HCT116 (cell line): ENCODE data around the gene COG5. TPM values are rescaled to one million over a fixed set of nuclear protein-coding genes. Genes with fewer than 3 reads are reported as not detected.

Experiments
- ATAC-seq: fragments of 200-7000 bp; cut with Tn5 transposase; 2 replicates; pipeline ENCODE4 v1.9.1; 2020; ENCODE audit warnings: mild to moderate bottlenecking, moderate library complexity
- BruUV-seq: library from RNA; stranded (reverse); fragments of 400-500 nt; replicated peaks from 2 replicates; lab custom pipeline; 2021; lab: Mats Ljungman, UMichigan
- CTCF ChIA-PET: fragments of 300-600 bp; sonication (Branson Sonifier 250); formaldehyde crosslinking; loops from one replicate; lab custom pipeline; 2021; ENCODE audit warnings: antibody characterized with exemption; lab: Charles Lee
- POLR2A ChIA-PET: fragments of 300-600, 350-600 bp; sonication (Branson Sonifier 250); formaldehyde crosslinking; loops from one replicate; lab custom pipeline; 2021; ENCODE audit warnings: antibody characterized with exemption; lab: Charles Lee
- RAD21 ChIA-PET, 2 experiments: fragments of 300-600 bp; sonication (Branson Sonifier 250); formaldehyde crosslinking; loops; one replicate each; lab custom pipeline; 2023; ENCODE audit warnings: low total read pairs in 2 of 2; ENCODE audit not compliant: uncharacterized antibody in 2 of 2, unreplicated experiment in 2 of 2, low non-redundant PET in 1 of 2; lab: Charles Lee
- DNase-seq: peaks from one replicate; pipeline ENCODE4 v3.0.0-alpha.2; 2010; ENCODE audit warnings: low read depth, low spot score
- H2AFZ ChIP-seq: fragments of 200-600 bp; shearing (Covaris generic), sonication (generic); 2 replicates; pipeline ENCODE4 v1.6.1; 2017; ENCODE audit warnings: low read depth, mixed run types, mixed read lengths, antibody characterized with exemption, low read length; ENCODE audit not compliant: poor library complexity, severe bottlenecking
- H3K27ac ChIP-seq: 2 replicates; pipeline ENCODE4 v1.5.1; 2012; ENCODE audit warnings: low read depth, low read length
- H3K27me3 ChIP-seq: fragments of 200-600 bp; sonication (generic); 2 replicates; pipeline ENCODE4 v1.6.1; 2016; ENCODE audit warnings: mixed run types, low read length, mixed read lengths; ENCODE audit not compliant: insufficient read depth
- H3K36me3 ChIP-seq, 2 experiments: fragments of 200-500 bp in 1 of 2; fragments of 200-600 bp in 1 of 2; sonication (Bioruptor generic) in 1 of 2; sonication (generic) in 1 of 2; 2 replicates each; pipeline versions ENCODE4 v1.5.1 to v1.6.1; 2014 to 2016; ENCODE audit warnings: low read length in 2 of 2, inconsistent platforms in 1 of 2, mixed read lengths in 1 of 2, mixed run types in 1 of 2; ENCODE audit not compliant: insufficient read depth in 2 of 2, control insufficient read depth in 1 of 2
- H3K4me1 ChIP-seq, 2 experiments: fragments of 200-600 bp in 1 of 2; sonication (generic) in 1 of 2; 2 replicates each; pipeline versions ENCODE4 v1.5.1 to v1.6.1; 2012 to 2017; ENCODE audit warnings: low read length in 2 of 2, inconsistent platforms in 1 of 2, mild to moderate bottlenecking in 1 of 2, mixed read lengths in 1 of 2, mixed run types in 1 of 2, moderate library complexity in 1 of 2; ENCODE audit not compliant: insufficient read depth in 2 of 2, control insufficient read depth in 1 of 2
- H3K4me2 ChIP-seq: fragments of 200-600 bp; sonication (generic); 2 replicates; pipeline ENCODE4 v1.6.1; 2017; ENCODE audit warnings: mixed run types, low read length, mixed read lengths
- H3K4me3 ChIP-seq, 2 experiments: fragments of 200-600 bp in 1 of 2; sonication (generic) in 1 of 2; replicated peaks in 1 of 2; 2 replicates each; pipeline ENCODE4 v1.5.1; 2011 to 2016; ENCODE audit warnings: low read length in 2 of 2, control low read depth in 1 of 2, low read depth in 1 of 2, mild to moderate bottlenecking in 1 of 2, mixed read lengths in 1 of 2, mixed run types in 1 of 2
- H3K79me2 ChIP-seq: fragments of 200-600 bp; sonication (generic); 2 replicates; pipeline ENCODE4 v1.6.1; 2017; ENCODE audit warnings: mild to moderate bottlenecking, mixed run types, low read length, moderate library complexity, mixed read lengths; ENCODE audit not compliant: insufficient read depth
- H3K9ac ChIP-seq: fragments of 200-600 bp; sonication (generic); 2 replicates; pipeline ENCODE4 v1.6.1; 2016; ENCODE audit warnings: low read length, mixed read lengths
- H3K9me2 ChIP-seq: fragments of 200-600 bp; sonication (generic), shearing (Covaris generic); 2 replicates; pipeline ENCODE4 v1.6.1; 2017; ENCODE audit warnings: mixed run types, mild to moderate bottlenecking, moderate library complexity; ENCODE audit not compliant: insufficient read depth
- H3K9me3 ChIP-seq, 2 experiments: fragments of 200-500 bp in 1 of 2; fragments of 200-600 bp in 1 of 2; sonication (Bioruptor generic) in 1 of 2; sonication (generic) in 1 of 2; 2 replicates each; pipeline ENCODE4 v1.6.1; 2014 to 2017; ENCODE audit warnings: low read length in 2 of 2, mixed read lengths in 2 of 2, inconsistent platforms in 1 of 2, low read depth in 1 of 2, mild to moderate bottlenecking in 1 of 2, mixed run types in 1 of 2, moderate library complexity in 1 of 2; ENCODE audit not compliant: control insufficient read depth in 1 of 2, insufficient read depth in 1 of 2
- H4K20me1 ChIP-seq: fragments of 200-600 bp; sonication (generic), shearing (Covaris generic); 2 replicates; pipeline ENCODE4 v1.6.1; 2017; ENCODE audit warnings: mixed run types, mild to moderate bottlenecking, moderate library complexity; ENCODE audit not compliant: insufficient read depth
- CBX3 ChIP-seq: IDR thresholded peaks from 2 replicates; pipeline ENCODE4 v1.6.1; 2012; ENCODE audit warnings: low read depth
- CEBPB ChIP-seq: IDR thresholded peaks from 2 replicates; pipeline ENCODE4 v1.6.1; 2012; ENCODE audit warnings: low read depth
- EGR1 ChIP-seq: IDR thresholded peaks from 2 replicates; pipeline ENCODE4 v1.6.1; 2012; ENCODE audit warnings: low read depth
- ELF1 ChIP-seq: IDR thresholded peaks from 2 replicates; pipeline ENCODE4 v1.6.1; 2012; ENCODE audit warnings: low read depth, borderline replicate concordance
- EZH2 ChIP-seq: fragments of 200-600 bp; sonication (generic); IDR thresholded peaks from 2 replicates; pipeline ENCODE4 v1.6.1; 2017; ENCODE audit warnings: antibody characterized with exemption, mixed run types
- EZH2phosphoT487 ChIP-seq: fragments of 200-600 bp; IDR thresholded peaks from 2 replicates; pipeline ENCODE4 v1.6.1; 2018; ENCODE audit warnings: antibody characterized with exemption, borderline replicate concordance
- JUND ChIP-seq: IDR thresholded peaks from 2 replicates; pipeline ENCODE4 v1.6.1; 2012
- POLR2A ChIP-seq: IDR thresholded peaks from 2 replicates; pipeline ENCODE4 v1.7.0; 2011; ENCODE audit warnings: borderline replicate concordance; ENCODE audit not compliant: insufficient read depth, insufficient read length; ENCODE audit errors: extremely low read depth
- POLR2AphosphoS5 ChIP-seq: IDR thresholded peaks from 2 replicates; pipeline ENCODE4 v1.6.1; 2011; ENCODE audit warnings: mild to moderate bottlenecking, low read depth, low read length, moderate library complexity
- RAD21 ChIP-seq: IDR thresholded peaks from 2 replicates; pipeline ENCODE4 v1.6.1; 2012; ENCODE audit warnings: low read depth, mild to moderate bottlenecking
- SIN3A ChIP-seq: IDR thresholded peaks from 2 replicates; pipeline ENCODE4 v1.6.1; 2012; ENCODE audit warnings: low read depth
- SP1 ChIP-seq: IDR thresholded peaks from 2 replicates; pipeline ENCODE4 v1.6.1; 2012; ENCODE audit warnings: low read depth
- TCF7L2 ChIP-seq: IDR thresholded peaks from 2 replicates; pipeline ENCODE4 v1.7.0; 2011; ENCODE audit warnings: borderline replicate concordance, inconsistent platforms; ENCODE audit not compliant: insufficient read depth, insufficient read length; ENCODE audit errors: extremely low read depth
- YY1 ChIP-seq: IDR thresholded peaks from 2 replicates; pipeline ENCODE4 v1.6.1; 2011; ENCODE audit warnings: low read length, low read depth, moderate library complexity, mild to moderate bottlenecking; ENCODE audit not compliant: insufficient replicate concordance; ENCODE audit errors: extremely low read depth
- ZFX ChIP-seq: fragments of 450-650 bp; IDR thresholded peaks from 2 replicates; pipeline ENCODE4 v1.6.1; 2017
- ZNF274 ChIP-seq: fragments of 200-500 bp; sonication (Bioruptor generic); IDR thresholded peaks from 2 replicates; pipeline ENCODE4 v1.6.1; 2014; ENCODE audit warnings: mild to moderate bottlenecking, low read depth, low read length, inconsistent platforms
- intact Hi-C: fragments of 100-400 bp; cut with micrococcal nuclease; formaldehyde crosslinking; loops from 2 replicates; pipeline ENCODE4 v1.10.0; 2022
- total RNA-seq: library from RNA; stranded (reverse); gene quantifications from one replicate; pipeline ENCODE4 v1.2.1, GENCODE V29; 2021; ENCODE audit not compliant: unreplicated experiment
- TF ChIP-seq, protein P1 (sequence below): IDR thresholded peaks from 2 replicates; pipeline ENCODE4 v1.6.1; 2011; ENCODE audit warnings: mild to moderate bottlenecking, low read length, moderate library complexity; ENCODE audit not compliant: insufficient replicate concordance; ENCODE audit errors: extremely low read depth
- TF ChIP-seq, protein P2 (sequence below): IDR thresholded peaks from 2 replicates; pipeline ENCODE4 v1.6.1; 2012
- TF ChIP-seq, protein P3 (sequence below): IDR thresholded peaks from 2 replicates; pipeline ENCODE4 v1.6.1; 2012; ENCODE audit warnings: low read depth

COG5 gene
- total RNA-seq, 1 experiment from 2014 or later, result 30.7 TPM

GRCh38 chr7:107169120-107170050, 394.3 kb downstream of the COG5 start:
- no peaks in the 10 kb centered on the region for H3K9me2 ChIP-seq
- POLR2A ChIA-PET, result interaction anchor here (0.6 to 2.4 kb wide), 8 partner anchors 11 to 711 kb away, joined by 3 to 11 read pairs (median 4); no protein-coding TSS in a partner anchor
- DNase-seq, result peak; percentile 92
- H3K79me2 ChIP-seq, result peaks cover 39% of the 10 kb centered on the region
- intact Hi-C loops, result loop anchor here (5.0 kb wide), 1 partner anchor 507 kb away; the partner anchor contains the start of gene CCDC71L
- CTCF ChIA-PET, result interaction anchor here (0.7 to 2.3 kb wide), 9 partner anchors 8 to 710 kb away, joined by 3 to 17 read pairs (median 5); partner anchors contain the start of gene CBLL1
- H3K4me1 ChIP-seq, result peaks cover 5 to 18% of the 10 kb centered on the region in 2 experiments; a peak in 3 of 4 replicates
- H4K20me1 ChIP-seq, result no peaks in the 10 kb centered on the region
- peak overlapping the region; percentile 70 to 75 for H3K4me3 ChIP-seq
- H3K27ac ChIP-seq, result peak overlapping the region; percentile 57
- H3K9ac ChIP-seq, result peak overlapping the region; percentile 75
- RAD21 ChIA-PET, result interaction anchor here in 1 of 2 experiments (1.0 kb wide), 1 partner anchor 22 kb away, joined by 3 read pairs; no protein-coding TSS in a partner anchor
- ATAC-seq, result peak; percentile 63
- no peaks in the 10 kb centered on the region for H3K9me3 ChIP-seq
- no TSS peak for BruUV-seq
- H3K4me2 ChIP-seq, result peak overlapping the region; percentile 88
- no peaks in the 10 kb centered on the region for H3K27me3 ChIP-seq
- peak overlapping the region; percentile 42 for H2AFZ ChIP-seq
- H3K36me3 ChIP-seq, result no peaks in the 10 kb centered on the region
- no peak; the same call in 1 of the 2 replicates for TF ChIP-seq JUND
- peak; percentile 73; the same call in 1 of the 2 replicates for TF ChIP-seq CBX3
- peak; percentile 31; the same call in 1 of the 2 replicates for TF ChIP-seq ZFX
- TF ChIP-seq POLR2A, result peak; percentile 43
- TF ChIP-seq EZH2, result no peak
- TF ChIP-seq YY1, result peak; percentile 74
- no peak for TF ChIP-seq ZNF274
- no peak for TF ChIP-seq ELF1
- peak; percentile 53 for TF ChIP-seq TCF7L2
- peak; percentile 92 for TF ChIP-seq CEBPB
- peak; percentile 91 for TF ChIP-seq SIN3A
- no peak; the same call in 1 of the 2 replicates for TF ChIP-seq EGR1
- TF ChIP-seq, protein P1, sequence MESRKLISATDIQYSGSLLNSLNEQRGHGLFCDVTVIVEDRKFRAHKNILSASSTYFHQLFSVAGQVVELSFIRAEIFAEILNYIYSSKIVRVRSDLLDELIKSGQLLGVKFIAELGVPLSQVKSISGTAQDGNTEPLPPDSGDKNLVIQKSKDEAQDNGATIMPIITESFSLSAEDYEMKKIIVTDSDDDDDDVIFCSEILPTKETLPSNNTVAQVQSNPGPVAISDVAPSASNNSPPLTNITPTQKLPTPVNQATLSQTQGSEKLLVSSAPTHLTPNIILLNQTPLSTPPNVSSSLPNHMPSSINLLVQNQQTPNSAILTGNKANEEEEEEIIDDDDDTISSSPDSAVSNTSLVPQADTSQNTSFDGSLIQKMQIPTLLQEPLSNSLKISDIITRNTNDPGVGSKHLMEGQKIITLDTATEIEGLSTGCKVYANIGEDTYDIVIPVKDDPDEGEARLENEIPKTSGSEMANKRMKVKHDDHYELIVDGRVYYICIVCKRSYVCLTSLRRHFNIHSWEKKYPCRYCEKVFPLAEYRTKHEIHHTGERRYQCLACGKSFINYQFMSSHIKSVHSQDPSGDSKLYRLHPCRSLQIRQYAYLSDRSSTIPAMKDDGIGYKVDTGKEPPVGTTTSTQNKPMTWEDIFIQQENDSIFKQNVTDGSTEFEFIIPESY, result no peak
- peak; percentile 81 for TF ChIP-seq POLR2AphosphoS5
- TF ChIP-seq RAD21, result no peak
- TF ChIP-seq EZH2phosphoT487, result no peak
- TF ChIP-seq, protein P2, sequence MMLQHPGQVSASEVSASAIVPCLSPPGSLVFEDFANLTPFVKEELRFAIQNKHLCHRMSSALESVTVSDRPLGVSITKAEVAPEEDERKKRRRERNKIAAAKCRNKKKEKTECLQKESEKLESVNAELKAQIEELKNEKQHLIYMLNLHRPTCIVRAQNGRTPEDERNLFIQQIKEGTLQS, result no peak
- peak; percentile 79 for TF ChIP-seq SP1
- TF ChIP-seq, protein P3, sequence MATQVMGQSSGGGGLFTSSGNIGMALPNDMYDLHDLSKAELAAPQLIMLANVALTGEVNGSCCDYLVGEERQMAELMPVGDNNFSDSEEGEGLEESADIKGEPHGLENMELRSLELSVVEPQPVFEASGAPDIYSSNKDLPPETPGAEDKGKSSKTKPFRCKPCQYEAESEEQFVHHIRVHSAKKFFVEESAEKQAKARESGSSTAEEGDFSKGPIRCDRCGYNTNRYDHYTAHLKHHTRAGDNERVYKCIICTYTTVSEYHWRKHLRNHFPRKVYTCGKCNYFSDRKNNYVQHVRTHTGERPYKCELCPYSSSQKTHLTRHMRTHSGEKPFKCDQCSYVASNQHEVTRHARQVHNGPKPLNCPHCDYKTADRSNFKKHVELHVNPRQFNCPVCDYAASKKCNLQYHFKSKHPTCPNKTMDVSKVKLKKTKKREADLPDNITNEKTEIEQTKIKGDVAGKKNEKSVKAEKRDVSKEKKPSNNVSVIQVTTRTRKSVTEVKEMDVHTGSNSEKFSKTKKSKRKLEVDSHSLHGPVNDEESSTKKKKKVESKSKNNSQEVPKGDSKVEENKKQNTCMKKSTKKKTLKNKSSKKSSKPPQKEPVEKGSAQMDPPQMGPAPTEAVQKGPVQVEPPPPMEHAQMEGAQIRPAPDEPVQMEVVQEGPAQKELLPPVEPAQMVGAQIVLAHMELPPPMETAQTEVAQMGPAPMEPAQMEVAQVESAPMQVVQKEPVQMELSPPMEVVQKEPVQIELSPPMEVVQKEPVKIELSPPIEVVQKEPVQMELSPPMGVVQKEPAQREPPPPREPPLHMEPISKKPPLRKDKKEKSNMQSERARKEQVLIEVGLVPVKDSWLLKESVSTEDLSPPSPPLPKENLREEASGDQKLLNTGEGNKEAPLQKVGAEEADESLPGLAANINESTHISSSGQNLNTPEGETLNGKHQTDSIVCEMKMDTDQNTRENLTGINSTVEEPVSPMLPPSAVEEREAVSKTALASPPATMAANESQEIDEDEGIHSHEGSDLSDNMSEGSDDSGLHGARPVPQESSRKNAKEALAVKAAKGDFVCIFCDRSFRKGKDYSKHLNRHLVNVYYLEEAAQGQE, result no peak
